Measurements from ENCODE around the gene PLCD1. TPM values are rescaled to one million over a fixed set of nuclear protein-coding genes. Genes with fewer than 3 reads are reported as not detected.
"Not testable (repeated sequence)": the region's sequence is repeated elsewhere in the genome, so short reads cannot be mapped to it uniquely, and the experiment has no call there.

PLCD1 gene
- 2.4 and 6.5 TPM in 2 replicates for total RNA-seq

DNA sequence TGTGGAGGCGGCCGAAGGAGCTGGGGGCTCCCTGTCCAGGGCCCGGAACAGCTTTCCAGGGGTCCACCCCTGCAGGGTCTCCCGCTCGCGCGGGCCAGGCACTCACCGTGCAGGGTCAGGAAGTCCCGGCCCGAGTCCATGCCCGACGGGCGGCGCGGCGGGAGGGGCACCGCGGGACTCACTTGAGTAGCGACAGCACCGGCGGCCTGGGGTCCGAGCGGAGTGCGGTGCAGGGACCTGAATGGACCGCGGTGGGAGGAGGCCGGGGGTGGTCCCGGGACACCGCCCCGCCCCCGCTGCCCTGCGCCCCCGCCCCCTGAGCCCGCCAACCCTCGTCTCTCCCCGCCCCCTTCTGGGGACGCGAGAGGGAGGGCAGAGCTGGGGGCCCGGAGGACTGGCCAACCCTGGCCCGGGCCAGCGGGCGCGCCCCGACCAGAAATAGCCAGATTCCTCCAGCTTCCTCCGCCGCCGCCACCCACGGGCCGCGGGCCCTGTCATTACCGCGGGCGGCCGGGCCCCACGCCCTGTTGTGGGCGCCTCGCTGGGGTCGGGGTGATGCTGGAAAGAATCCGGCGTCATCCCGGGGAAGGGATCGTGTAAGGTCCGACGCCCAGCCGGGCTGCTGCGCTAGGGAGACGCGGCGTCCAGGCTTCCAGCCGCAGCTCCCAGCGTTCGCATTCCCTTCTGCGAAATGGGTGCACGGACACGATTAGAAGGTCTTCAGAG, at the start of gene PLCD1:
Gene PLCD1, minus strand, starts transcription at position 243 of the 726 bp plus-strand sequence. Its CDS starts 103 bp downstream, at position 140.
- H3K4me3 Mint-ChIP-seq, result peak within 1 kb of the TSS; percentile 56
- no peaks in the 10 kb centered on the region for H3K9me3 Mint-ChIP-seq
- no peak within 1 kb of the TSS for H3K27ac Mint-ChIP-seq
- intact Hi-C loops (cut with micrococcal nuclease), result no loop called here
- peaks cover 22% of the 10 kb centered on the region for H3K27me3 Mint-ChIP-seq
- POLR2A ChIA-PET, result interaction anchor here (0.6 to 0.8 kb wide), 2 partner anchors 10 to 564 kb away, joined by 3 to 4 read pairs; partner anchors contain the start of gene DLEC1
- no peak for ATAC-seq (ENCODE audit: low read depth)
- CTCF ChIA-PET, result no interaction called here
- peaks cover 20% of the 10 kb centered on the region for H3K4me1 Mint-ChIP-seq
- DNase-seq, result no peak
- TF ChIP-seq, protein P1, sequence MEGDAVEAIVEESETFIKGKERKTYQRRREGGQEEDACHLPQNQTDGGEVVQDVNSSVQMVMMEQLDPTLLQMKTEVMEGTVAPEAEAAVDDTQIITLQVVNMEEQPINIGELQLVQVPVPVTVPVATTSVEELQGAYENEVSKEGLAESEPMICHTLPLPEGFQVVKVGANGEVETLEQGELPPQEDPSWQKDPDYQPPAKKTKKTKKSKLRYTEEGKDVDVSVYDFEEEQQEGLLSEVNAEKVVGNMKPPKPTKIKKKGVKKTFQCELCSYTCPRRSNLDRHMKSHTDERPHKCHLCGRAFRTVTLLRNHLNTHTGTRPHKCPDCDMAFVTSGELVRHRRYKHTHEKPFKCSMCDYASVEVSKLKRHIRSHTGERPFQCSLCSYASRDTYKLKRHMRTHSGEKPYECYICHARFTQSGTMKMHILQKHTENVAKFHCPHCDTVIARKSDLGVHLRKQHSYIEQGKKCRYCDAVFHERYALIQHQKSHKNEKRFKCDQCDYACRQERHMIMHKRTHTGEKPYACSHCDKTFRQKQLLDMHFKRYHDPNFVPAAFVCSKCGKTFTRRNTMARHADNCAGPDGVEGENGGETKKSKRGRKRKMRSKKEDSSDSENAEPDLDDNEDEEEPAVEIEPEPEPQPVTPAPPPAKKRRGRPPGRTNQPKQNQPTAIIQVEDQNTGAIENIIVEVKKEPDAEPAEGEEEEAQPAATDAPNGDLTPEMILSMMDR (IDR thresholded peaks at IDR 0.05), result no peak
- H3K36me3 Mint-ChIP-seq (ENCODE audit: low read depth), result peaks cover 2% of the 10 kb centered on the region

DNA sequence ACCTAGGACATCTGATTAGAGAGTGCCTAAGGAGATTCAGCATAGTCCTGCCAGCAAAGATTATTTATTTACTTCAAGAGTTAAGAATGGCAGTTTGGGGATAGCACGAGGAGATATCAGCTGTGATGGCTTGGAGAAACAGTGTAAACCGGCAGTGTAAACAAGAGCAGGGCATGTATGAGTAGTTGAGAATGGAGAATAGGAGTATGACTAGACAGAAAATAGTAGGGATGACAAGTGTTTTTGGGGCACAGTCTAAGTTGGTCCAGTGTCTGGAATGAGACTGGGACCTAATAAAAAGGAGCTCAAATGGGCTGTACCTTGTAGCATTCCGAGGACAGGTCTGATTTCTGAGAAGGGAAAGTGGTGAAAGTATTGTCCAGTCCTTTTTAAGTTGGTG, 47.6 kb upstream of the PLCD1 start:
- H3K4me3 Mint-ChIP-seq; DNase-seq; H3K36me3 Mint-ChIP-seq (ENCODE audit: low read depth); H3K27me3 Mint-ChIP-seq; H3K9me3 Mint-ChIP-seq; CTCF ChIA-PET; H3K4me1 Mint-ChIP-seq; H3K27ac Mint-ChIP-seq; ATAC-seq (ENCODE audit: low read depth); POLR2A ChIA-PET; intact Hi-C loops (cut with micrococcal nuclease): not testable (repeated sequence)

DNA sequence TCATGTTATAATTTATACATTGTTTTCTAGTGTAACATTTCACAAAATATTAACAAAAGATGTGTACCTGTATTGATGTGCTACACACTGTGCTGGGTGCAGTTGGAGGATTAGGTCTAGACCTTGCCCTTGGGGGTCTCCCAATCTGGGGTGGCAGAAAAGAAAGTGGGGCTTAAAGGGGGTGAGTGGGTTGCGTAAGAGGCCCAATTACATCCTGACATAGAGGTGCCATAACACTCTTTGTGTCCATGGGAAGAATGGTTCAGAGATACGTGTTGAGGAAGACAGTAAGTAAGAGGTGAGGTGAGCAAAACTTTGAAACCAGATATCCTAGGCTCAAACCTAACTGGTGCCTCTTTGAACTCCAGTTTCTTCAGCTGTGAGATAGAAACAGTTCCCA, 40.6 kb upstream of the PLCD1 start:
- POLR2A ChIA-PET, result no interaction called here
- no peaks in the 10 kb centered on the region for H3K36me3 Mint-ChIP-seq (ENCODE audit: low read depth)
- intact Hi-C loops (cut with micrococcal nuclease), result no loop called here

DNA sequence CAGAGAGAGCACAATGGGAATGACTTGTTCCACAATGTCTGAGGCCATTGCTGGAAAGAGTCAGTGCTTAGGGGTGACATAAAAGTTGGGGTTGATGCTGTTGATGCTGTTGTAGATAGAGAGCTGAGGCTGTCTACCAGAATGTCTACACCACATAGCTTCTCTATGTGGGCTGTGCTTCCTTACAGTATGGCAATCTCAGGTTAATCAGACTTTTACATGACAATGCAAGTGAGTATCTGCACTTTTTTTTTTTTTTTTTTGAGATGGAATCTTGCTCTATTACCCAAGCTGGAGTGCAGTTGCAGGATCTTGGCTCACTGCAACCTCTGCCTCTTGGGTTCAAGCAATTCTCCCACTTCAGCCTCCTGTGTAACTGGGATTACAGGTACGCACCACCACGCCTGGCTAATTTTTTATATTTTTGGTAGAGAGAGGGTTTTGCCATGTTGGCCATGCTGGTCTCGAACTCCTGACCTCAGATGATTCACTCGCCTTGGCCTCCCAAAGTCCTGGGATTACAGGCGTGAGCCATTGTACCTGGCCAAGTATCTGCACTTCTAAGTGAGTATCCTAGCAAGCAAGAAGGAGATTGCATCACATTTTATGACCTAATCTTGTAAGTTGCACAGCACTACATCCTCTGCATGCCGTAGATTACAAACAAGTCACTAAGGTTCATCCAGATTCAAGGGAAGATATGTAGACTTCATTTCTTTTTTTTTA, 38.2 kb upstream of the PLCD1 start:
- no peaks in the 10 kb centered on the region for H3K4me1 Mint-ChIP-seq
- no peak for ATAC-seq (ENCODE audit: low read depth)
- no peak overlapping the region for H3K4me3 Mint-ChIP-seq
- intact Hi-C loops (cut with micrococcal nuclease), result no loop called here
- H3K9me3 Mint-ChIP-seq, result peaks cover 3% of the 10 kb centered on the region
- ChIA-PET CTCF (no interaction called here), POLR2A (no interaction called here)
- H3K27ac Mint-ChIP-seq, result no peak overlapping the region
- H3K36me3 Mint-ChIP-seq (ENCODE audit: low read depth), result no peaks in the 10 kb centered on the region
- TF ChIP-seq, protein P1 (IDR thresholded peaks at IDR 0.05), result no peak
- no peak for DNase-seq
- peaks cover 2% of the 10 kb centered on the region for H3K27me3 Mint-ChIP-seq

More for the DNA sequence above, 40.6 kb upstream of the PLCD1 start:
- H3K27ac Mint-ChIP-seq, result no peak overlapping the region
- CTCF ChIA-PET, result no interaction called here
- DNase-seq (no peak), ATAC-seq (ENCODE audit: low read depth) (no peak)
- H3K9me3 Mint-ChIP-seq, result peaks cover 3% of the 10 kb centered on the region
- peaks cover 2% of the 10 kb centered on the region for H3K27me3 Mint-ChIP-seq
- TF ChIP-seq, protein P1 (IDR thresholded peaks at IDR 0.05), result no peak
- no peak overlapping the region for H3K4me3 Mint-ChIP-seq
- no peaks in the 10 kb centered on the region for H3K4me1 Mint-ChIP-seq

DNA sequence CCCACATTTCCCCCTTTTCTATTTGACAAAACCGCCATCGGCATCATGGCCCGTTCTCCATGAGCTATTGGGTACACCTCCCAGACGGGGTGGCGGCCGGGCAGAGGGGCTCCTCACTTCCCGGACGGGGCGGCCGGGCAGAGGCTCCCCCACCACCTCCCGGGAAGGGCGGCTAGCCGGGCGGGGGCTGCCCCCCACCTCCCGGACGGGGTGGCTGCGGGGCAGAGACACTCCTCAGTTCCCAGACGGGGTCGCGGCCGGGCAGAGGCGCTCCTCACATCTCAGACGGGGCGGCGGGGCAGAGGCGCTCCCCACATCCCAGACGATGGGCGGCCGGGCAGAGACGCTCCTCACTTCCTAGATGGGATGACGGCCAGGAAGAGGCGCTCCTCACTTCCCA, 35.0 kb upstream of the PLCD1 start:
- ATAC-seq (ENCODE audit: low read depth); intact Hi-C loops (cut with micrococcal nuclease); POLR2A ChIA-PET: not testable (repeated sequence)

DNA sequence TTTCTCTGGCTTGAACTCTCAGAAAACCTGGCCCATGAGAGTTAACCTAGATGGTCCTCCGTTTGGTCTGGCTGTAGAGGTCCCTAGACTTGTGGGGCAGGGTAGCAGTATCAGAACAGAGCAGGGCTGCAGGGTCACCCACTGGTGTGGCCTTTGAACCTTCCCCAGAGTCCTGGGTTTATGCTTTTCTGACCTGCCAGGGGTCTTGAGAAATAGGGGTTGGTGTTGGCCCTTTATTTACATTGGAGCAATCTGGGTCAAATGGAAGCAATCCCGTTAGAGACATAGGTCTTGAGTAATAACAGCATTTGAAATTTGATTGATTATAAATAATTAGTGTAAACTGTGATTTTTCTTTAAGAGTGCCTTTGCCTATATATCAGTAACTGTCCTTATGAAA, 33.4 kb upstream of the PLCD1 start:
- Mint-ChIP-seq H3K9me3 (peaks cover 3% of the 10 kb centered on the region), H3K27ac (no peak overlapping the region), H3K36me3 (ENCODE audit: low read depth) (no peaks in the 10 kb centered on the region), H3K27me3 (peaks cover 10% of the 10 kb centered on the region), H3K4me1 (no peaks in the 10 kb centered on the region), H3K4me3 (no peak overlapping the region)
- intact Hi-C loops (cut with micrococcal nuclease), result no loop called here
- ChIA-PET POLR2A (no interaction called here), CTCF (interaction anchor here (1.0 kb wide), 1 partner anchor 89 kb away, joined by 3 read pairs; no protein-coding TSS in a partner anchor)
- DNase-seq, result no peak
- TF ChIP-seq, protein P1 (IDR thresholded peaks at IDR 0.05), result no peak
- ATAC-seq (ENCODE audit: low read depth), result no peak

More for the DNA sequence above, 35.0 kb upstream of the PLCD1 start:
- H3K27ac Mint-ChIP-seq; H3K36me3 Mint-ChIP-seq (ENCODE audit: low read depth); H3K4me1 Mint-ChIP-seq; CTCF ChIA-PET; H3K9me3 Mint-ChIP-seq; H3K27me3 Mint-ChIP-seq; H3K4me3 Mint-ChIP-seq; DNase-seq: not testable (repeated sequence)

All from activated B cell treated with CpG ODN at 0.5 μM for 24 hours (primary cell).